Keratinocyte (primary cell): ENCODE results near the gene CTPS2. TPM values are rescaled to one million over a fixed set of nuclear protein-coding genes. Genes with fewer than 3 reads are reported as not detected.
"Not testable (repeated sequence)": the region's sequence is repeated elsewhere in the genome, so short reads cannot be mapped to it uniquely, and the experiment has no call there.

Experiments used
- DNase-seq: peaks from one replicate; pipeline ENCODE4 v3.0.0-alpha.2; 2011; ENCODE audit warnings: low read depth, missing footprints, low spot score
- FAIRE-seq: peaks from 2 replicates; lab custom pipeline; 2011; peaks lifted over from hg19 to GRCh38; lab: Jason Lieb, UNC
- H2AFZ ChIP-seq: 2 replicates; pipeline ENCODE4 v1.6.0; 2012; ENCODE audit warnings: low read length, control low read depth, inconsistent platforms; ENCODE audit not compliant: control insufficient read depth
- H3K27ac ChIP-seq: 2 replicates; pipeline ENCODE4 v1.5.1; 2011; ENCODE audit warnings: low read length; ENCODE audit not compliant: control insufficient read depth, insufficient read depth
- H3K27me3 ChIP-seq: 3 replicates; pipeline ENCODE4 v1.6.0; 2011; ENCODE audit warnings: low read length; ENCODE audit not compliant: control insufficient read depth, insufficient read depth; ENCODE audit errors: extremely low read depth
- H3K36me3 ChIP-seq, 2 experiments: 2 replicates in 1 of 2; 3 replicates in 1 of 2; pipeline ENCODE4 v1.5.1; 2011; ENCODE audit warnings: low read length in 2 of 2, mild to moderate bottlenecking in 1 of 2; ENCODE audit not compliant: control insufficient read depth in 2 of 2, insufficient read depth in 2 of 2; ENCODE audit errors: extremely low read depth in 1 of 2
- H3K4me1 ChIP-seq: 3 replicates; pipeline ENCODE4 v1.5.1; 2011; ENCODE audit warnings: low read length; ENCODE audit not compliant: control insufficient read depth, insufficient read depth; ENCODE audit errors: extremely low read depth
- H3K4me2 ChIP-seq: 3 replicates; pipeline ENCODE4 v1.6.0; 2011; ENCODE audit warnings: low read depth, low read length; ENCODE audit not compliant: control insufficient read depth, insufficient read depth; ENCODE audit errors: extremely low read depth
- H3K4me3 ChIP-seq, 3 experiments: fragments of 200-600 bp in 1 of 3; sonication (generic) in 1 of 3; 2 replicates in 2 of 3; 3 replicates in 1 of 3; pipeline ENCODE4 v1.5.1; 2011 to 2016; ENCODE audit warnings: low read length in 3 of 3, mild to moderate bottlenecking in 3 of 3, control low read depth in 2 of 3, inconsistent platforms in 1 of 3, low read depth in 1 of 3, mixed read lengths in 1 of 3, mixed run types in 1 of 3, moderate library complexity in 1 of 3; ENCODE audit not compliant: control insufficient read depth in 2 of 3, insufficient read depth in 2 of 3; ENCODE audit errors: extremely low read depth in 1 of 3
- H3K79me2 ChIP-seq: 2 replicates; pipeline ENCODE4 v1.6.0; 2012; ENCODE audit warnings: low read length; ENCODE audit not compliant: control insufficient read depth, insufficient read depth
- H3K9ac ChIP-seq: 3 replicates; pipeline ENCODE4 v1.6.0; 2011; ENCODE audit warnings: low read length; ENCODE audit not compliant: control insufficient read depth, insufficient read depth; ENCODE audit errors: extremely low read depth
- H3K9me1 ChIP-seq: 3 replicates; pipeline ENCODE4 v1.6.0; 2011; ENCODE audit warnings: low read length; ENCODE audit not compliant: control insufficient read depth, insufficient read depth; ENCODE audit errors: extremely low read depth
- H3K9me3 ChIP-seq: 2 replicates; pipeline ENCODE4 v1.5.1; 2012; ENCODE audit warnings: low read depth, low read length; ENCODE audit not compliant: control insufficient read depth
- H4K20me1 ChIP-seq: 3 replicates; pipeline ENCODE4 v1.6.0; 2011; ENCODE audit warnings: low read length; ENCODE audit not compliant: control insufficient read depth, insufficient read depth; ENCODE audit errors: extremely low read depth
- CTCF ChIP-seq, 3 experiments: IDR thresholded peaks in 1 of 3; conservative IDR thresholded peaks in 1 of 3; optimal IDR thresholded peaks in 1 of 3; 2 replicates in 2 of 3; 3 replicates in 1 of 3; pipeline versions ENCODE3 to v1.5.1; 2011; ENCODE audit warnings: low read length in 3 of 3, mild to moderate bottlenecking in 3 of 3, moderate library complexity in 2 of 3, control low read depth in 1 of 3, inconsistent platforms in 1 of 3; ENCODE audit not compliant: insufficient read depth in 2 of 3; ENCODE audit errors: extremely low read depth in 1 of 3
- EZH2 ChIP-seq: IDR thresholded peaks from one replicate; pipeline ENCODE4 v1.6.1; 2012; ENCODE audit warnings: inconsistent platforms, mild to moderate bottlenecking, low read length, moderate library complexity
- dilution Hi-C: fragments of 300-500 bp; cut with MboI; formaldehyde crosslinking; loops from one replicate; pipeline ENCODE4 v1.7.0; 2020; ENCODE audit warnings: low sequenced_read_pairs; ENCODE audit not compliant: extremely low pct_ligation_motif_present
- polyA plus RNA-seq, 5 experiments: library from polyadenylated mRNA; depleted of rRNA in 3 of 5; stranded (reverse) in 3 of 5; stranded (forward) in 1 of 5; unstranded in 1 of 5; fragments of >200 nt; gene quantifications; 1 replicate in 1 of 5; 2 replicates in 3 of 5; 3 replicates in 1 of 5; pipeline versions ENCODE4 v1.2.1 to v1.2.3, GENCODE V29; 2011 to 2012; ENCODE audit warnings: missing spikeins in 2 of 5, low read depth in 1 of 5, low replicate concordance in 1 of 5

CTPS2 gene
- polyA plus RNA-seq, 1 donor (not counting 4 experiments of a cell fraction or from before 2014, with no cell fraction given) = 12.3 TPM

- no peak overlapping the region for H2AFZ ChIP-seq
- H3K9me3 ChIP-seq = no peaks in the 10 kb centered on the region
- no peaks in the 10 kb centered on the region for H3K79me2 ChIP-seq
- TF ChIP-seq EZH2 (no peak), CTCF (optimal IDR thresholded peaks at IDR 0.05 in 1 of 3, IDR thresholded peaks at IDR 0.05 in 1 of 3, conservative IDR thresholded peaks at IDR 0.05 in 1 of 3; ENCODE audit: extremely low read depth in 1 of 3, insufficient read depth in 2 of 3, low read length in 3 of 3) (no peak)
- peaks cover 3% of the 10 kb centered on the region for H3K4me1 ChIP-seq
- no peaks in the 10 kb centered on the region for H3K27me3 ChIP-seq
- no peaks in the 10 kb centered on the region for H4K20me1 ChIP-seq
- no peak for FAIRE-seq
- no peak overlapping the region for H3K4me2 ChIP-seq
- H3K36me3 ChIP-seq = no peaks in the 10 kb centered on the region
- H3K9me1 ChIP-seq = no peaks in the 10 kb centered on the region
- H3K9ac ChIP-seq = no peak overlapping the region
- H3K4me3 ChIP-seq = no peak overlapping the region
- dilution Hi-C loops = no loop called here
- no peak for DNase-seq
- H3K27ac ChIP-seq = no peak overlapping the region
Observed at GRCh38 chrX:16628946-16629595, 83.4 kb downstream of the CTPS2 start.

- H3K9ac ChIP-seq, H3K27me3 ChIP-seq, H3K4me3 ChIP-seq, DNase-seq, dilution Hi-C loops, H3K4me2 ChIP-seq, H3K9me1 ChIP-seq, H3K9me3 ChIP-seq, H3K27ac ChIP-seq, H3K79me2 ChIP-seq, H2AFZ ChIP-seq, FAIRE-seq, H3K36me3 ChIP-seq, H3K4me1 ChIP-seq, H4K20me1 ChIP-seq: not testable (repeated sequence)
Observed at GRCh38 chrX:16628511-16628910, 84.0 kb downstream of the CTPS2 start.

GRCh38 chrX:16619024-16619423 is 93.4 kb downstream of the CTPS2 start:
- Histone ChIP-seq H2AFZ (no peak overlapping the region), H3K4me2 (no peak overlapping the region), H3K27ac (no peak overlapping the region), H3K4me3 (no peak overlapping the region), H3K9me1 (no peaks in the 10 kb centered on the region), H4K20me1 (no peaks in the 10 kb centered on the region), H3K27me3 (no peaks in the 10 kb centered on the region), H3K9ac (no peak overlapping the region), H3K9me3 (no peaks in the 10 kb centered on the region), H3K36me3 (peaks cover 0 to 2% of the 10 kb centered on the region in 2 experiments), H3K79me2 (no peaks in the 10 kb centered on the region), H3K4me1 (peaks cover 3% of the 10 kb centered on the region)
- dilution Hi-C loops = no loop called here
- no peak for FAIRE-seq
- no peak for TF ChIP-seq CTCF (optimal IDR thresholded peaks at IDR 0.05 in 1 of 3, IDR thresholded peaks at IDR 0.05 in 1 of 3, conservative IDR thresholded peaks at IDR 0.05 in 1 of 3; ENCODE audit: extremely low read depth in 1 of 3, insufficient read depth in 2 of 3, low read length in 3 of 3)
- no peak for TF ChIP-seq EZH2
- DNase-seq = no peak
